MCF 10A (cell line): ENCODE measurements around the gene PLA2G4E. TPM values are rescaled to one million over a fixed set of nuclear protein-coding genes. Genes with fewer than 3 reads are reported as not detected.

Experiments used
- BruUV-seq: library from RNA; stranded (reverse); fragments of 400-500 nt; replicated peaks from 2 replicates; lab custom pipeline; 2021; lab: Mats Ljungman, UMichigan
- CTCF ChIA-PET: fragments of 300-600 bp; sonication (Branson Sonifier 250); formaldehyde crosslinking; extraction: SDS; loops from one replicate; lab custom pipeline; 2021; ENCODE audit warnings: antibody characterized with exemption, inconsistent platforms; lab: Yijun Ruan, JAX
- POLR2A ChIA-PET: fragments of 300-600, 350-650 bp; sonication (Branson Sonifier 250); formaldehyde crosslinking; extraction: SDS; loops from one replicate; lab custom pipeline; 2020; ENCODE audit warnings: antibody characterized with exemption, inconsistent platforms; lab: Yijun Ruan, JAX
- DNase-seq: peaks from one replicate; pipeline ENCODE4 v3.0.0-alpha.2; 2018; ENCODE audit not compliant: unreplicated experiment
- H3K27ac Mint-ChIP-seq: one replicate; pipeline ENCODE4 v1.8.0; 2022; ENCODE audit warnings: mild to moderate bottlenecking, low read depth, mixed read lengths; ENCODE audit not compliant: unreplicated experiment
- H3K27me3 Mint-ChIP-seq: one replicate; pipeline ENCODE4 v1.8.0; 2022; ENCODE audit warnings: mixed read lengths; ENCODE audit not compliant: insufficient read depth, unreplicated experiment
- H3K36me3 Mint-ChIP-seq: one replicate; pipeline ENCODE4 v1.8.0; 2022; ENCODE audit warnings: mild to moderate bottlenecking, moderate library complexity, mixed read lengths; ENCODE audit not compliant: insufficient read depth, unreplicated experiment
- H3K4me1 Mint-ChIP-seq: one replicate; pipeline ENCODE4 v1.8.0; 2022; ENCODE audit warnings: mixed read lengths; ENCODE audit not compliant: insufficient read depth, unreplicated experiment
- H3K4me3 Mint-ChIP-seq: one replicate; pipeline ENCODE4 v1.8.0; 2022; ENCODE audit warnings: mild to moderate bottlenecking, moderate library complexity, mixed read lengths; ENCODE audit not compliant: unreplicated experiment
- H3K9me3 Mint-ChIP-seq: one replicate; pipeline ENCODE4 v1.8.0; 2022; ENCODE audit warnings: mixed read lengths; ENCODE audit not compliant: unreplicated experiment
- intact Hi-C: fragments of 100-400 bp; cut with micrococcal nuclease; formaldehyde crosslinking; loops from 2 replicates; pipeline ENCODE4 v1.14.1; 2022
- total RNA-seq: library from RNA; stranded (reverse); gene quantifications from 2 replicates; pipeline ENCODE4 v1.2.3, GENCODE V29; 2022
- TF ChIP-seq, protein P1 (sequence below): fragments of 200-600 bp; IDR thresholded peaks from one replicate; pipeline ENCODE4 v1.8.0; 2022; ENCODE audit warnings: antibody characterized with exemption, mild to moderate bottlenecking; ENCODE audit not compliant: unreplicated experiment

Gene PLA2G4E
- total RNA-seq, 1 experiment from 2014 or later: 0.12 TPM

DNA sequence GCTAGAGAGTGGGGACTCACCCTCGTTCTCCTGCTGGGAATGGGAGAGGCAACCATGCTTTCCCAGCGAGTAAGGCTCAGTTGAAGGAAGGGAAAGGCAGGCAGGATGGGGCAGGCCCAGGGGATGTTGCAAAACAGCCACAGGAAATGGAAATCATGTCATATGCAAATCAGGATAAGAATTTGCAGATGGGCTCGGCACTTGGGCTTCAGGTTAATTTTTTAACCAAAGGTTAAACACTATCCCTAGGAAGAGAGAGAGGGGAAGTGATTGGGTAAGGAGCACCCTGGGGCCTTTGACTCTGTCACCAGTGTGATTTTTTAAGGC lies 14.6 kb upstream of the PLA2G4E start:
- peak overlapping the region; percentile 6 for H3K27ac Mint-ChIP-seq
- peak overlapping the region; percentile 32 for H3K4me3 Mint-ChIP-seq
- DNase-seq: peak; percentile 97
- H3K4me1 Mint-ChIP-seq: peaks cover 11% of the 10 kb centered on the region
- no TSS peak for BruUV-seq
- TF ChIP-seq, protein P1, sequence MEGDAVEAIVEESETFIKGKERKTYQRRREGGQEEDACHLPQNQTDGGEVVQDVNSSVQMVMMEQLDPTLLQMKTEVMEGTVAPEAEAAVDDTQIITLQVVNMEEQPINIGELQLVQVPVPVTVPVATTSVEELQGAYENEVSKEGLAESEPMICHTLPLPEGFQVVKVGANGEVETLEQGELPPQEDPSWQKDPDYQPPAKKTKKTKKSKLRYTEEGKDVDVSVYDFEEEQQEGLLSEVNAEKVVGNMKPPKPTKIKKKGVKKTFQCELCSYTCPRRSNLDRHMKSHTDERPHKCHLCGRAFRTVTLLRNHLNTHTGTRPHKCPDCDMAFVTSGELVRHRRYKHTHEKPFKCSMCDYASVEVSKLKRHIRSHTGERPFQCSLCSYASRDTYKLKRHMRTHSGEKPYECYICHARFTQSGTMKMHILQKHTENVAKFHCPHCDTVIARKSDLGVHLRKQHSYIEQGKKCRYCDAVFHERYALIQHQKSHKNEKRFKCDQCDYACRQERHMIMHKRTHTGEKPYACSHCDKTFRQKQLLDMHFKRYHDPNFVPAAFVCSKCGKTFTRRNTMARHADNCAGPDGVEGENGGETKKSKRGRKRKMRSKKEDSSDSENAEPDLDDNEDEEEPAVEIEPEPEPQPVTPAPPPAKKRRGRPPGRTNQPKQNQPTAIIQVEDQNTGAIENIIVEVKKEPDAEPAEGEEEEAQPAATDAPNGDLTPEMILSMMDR: no peak
- no peaks in the 10 kb centered on the region for H3K9me3 Mint-ChIP-seq
- POLR2A ChIA-PET: interaction anchor here (1.0 to 1.1 kb wide), 2 partner anchors 18 to 22 kb away, joined by 4 to 7 read pairs; no protein-coding TSS in a partner anchor
- H3K27me3 Mint-ChIP-seq: no peaks in the 10 kb centered on the region
- CTCF ChIA-PET: interaction anchor here (0.6 to 0.7 kb wide), 2 partner anchors 37 to 47 kb away, joined by 4 read pairs; no protein-coding TSS in a partner anchor
- intact Hi-C loops: no loop called here
- no peaks in the 10 kb centered on the region for H3K36me3 Mint-ChIP-seq

GRCh38 chr15:42034628-42035434 lies 14.0 kb upstream of the PLA2G4E start:
- CTCF ChIA-PET: interaction anchor here (0.7 to 0.9 kb wide), 2 partner anchors 19 to 42 kb away, joined by 3 read pairs; no protein-coding TSS in a partner anchor
- H3K9me3 Mint-ChIP-seq: no peaks in the 10 kb centered on the region
- intact Hi-C loops: no loop called here

GRCh38 chr15:42033214-42033873 lies 12.5 kb upstream of the PLA2G4E start:
- Mint-ChIP-seq H3K36me3 (no peaks in the 10 kb centered on the region), H3K9me3 (no peaks in the 10 kb centered on the region), H3K4me1 (peaks cover 11% of the 10 kb centered on the region), H3K4me3 (no peak overlapping the region), H3K27ac (no peak overlapping the region), H3K27me3 (no peaks in the 10 kb centered on the region)
- ChIA-PET CTCF (interaction anchor here (0.6 kb wide), 1 partner anchor 21 kb away, joined by 4 read pairs; no protein-coding TSS in a partner anchor), POLR2A (interaction anchor here (0.6 kb wide), 1 partner anchor 88 kb away, joined by 3 read pairs; no protein-coding TSS in a partner anchor)
- DNase-seq: no peak
- no TSS peak for BruUV-seq
- intact Hi-C loops: no loop called here
- TF ChIP-seq, protein P1: no peak

More at GRCh38 chr15:42034628-42035434, 14.0 kb upstream of the PLA2G4E start:
- Mint-ChIP-seq H3K36me3 (no peaks in the 10 kb centered on the region), H3K27ac (peak overlapping the region; percentile 6), H3K4me1 (peaks cover 11% of the 10 kb centered on the region), H3K27me3 (no peaks in the 10 kb centered on the region), H3K4me3 (peak overlapping the region; percentile 32)
- BruUV-seq: TSS peak; percentile 91
- POLR2A ChIA-PET: interaction anchor here (1.0 kb wide), 1 partner anchor 23 kb away, joined by 3 read pairs; no protein-coding TSS in a partner anchor
- DNase-seq: no peak
- TF ChIP-seq, protein P1: no peak
